NCI-H226 (cell line): ENCODE data around the gene TTC9C.
A peak's percentile ranks its signal among the peaks of the same experiment; 100 is the strongest.
"Not testable (repeated sequence)": the region's sequence is repeated elsewhere in the genome, so short reads cannot be mapped to it uniquely, and the experiment has no call there.

Source experiments
- DNase-seq: peaks from one replicate; pipeline ENCODE4 v3.0.0-alpha.2; 2015

TTC9C gene

DNA sequence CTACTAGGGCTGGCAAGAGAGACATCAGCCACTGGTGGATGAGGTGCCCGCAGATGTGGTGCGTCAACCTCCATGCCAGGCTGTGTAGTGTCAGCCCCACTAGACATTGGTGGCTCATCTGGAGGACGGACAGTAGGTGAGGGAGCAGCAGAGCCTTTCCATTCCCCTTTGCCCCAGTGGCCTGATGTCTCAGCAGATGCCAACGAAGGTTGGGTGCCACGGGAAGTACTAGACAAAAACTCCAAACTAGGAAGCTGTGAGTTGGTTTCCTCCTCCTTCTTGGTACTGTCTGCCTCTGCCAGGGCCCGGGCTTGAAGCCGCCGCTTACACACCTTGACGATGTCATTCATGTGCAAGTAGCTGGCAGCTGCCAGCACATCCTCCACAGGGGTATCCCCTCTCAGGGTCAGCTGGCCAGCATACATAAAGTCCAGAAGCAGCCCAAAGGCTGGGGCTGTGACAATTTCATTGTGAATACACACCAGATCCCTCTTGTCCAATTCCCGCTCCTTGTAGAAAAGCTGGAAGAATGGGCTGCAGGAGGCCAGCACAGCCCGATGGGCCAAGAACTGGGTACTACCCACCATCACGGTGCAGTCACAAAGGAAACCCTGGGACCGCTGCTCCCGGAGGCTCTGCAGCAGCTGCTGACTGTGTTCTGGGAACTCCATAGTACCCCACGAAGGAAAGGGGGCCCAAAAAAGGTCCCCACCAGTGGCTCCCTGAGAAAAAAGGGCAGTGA, 24.9 kb downstream of the TTC9C start:
- DNase-seq, result no peak

DNA sequence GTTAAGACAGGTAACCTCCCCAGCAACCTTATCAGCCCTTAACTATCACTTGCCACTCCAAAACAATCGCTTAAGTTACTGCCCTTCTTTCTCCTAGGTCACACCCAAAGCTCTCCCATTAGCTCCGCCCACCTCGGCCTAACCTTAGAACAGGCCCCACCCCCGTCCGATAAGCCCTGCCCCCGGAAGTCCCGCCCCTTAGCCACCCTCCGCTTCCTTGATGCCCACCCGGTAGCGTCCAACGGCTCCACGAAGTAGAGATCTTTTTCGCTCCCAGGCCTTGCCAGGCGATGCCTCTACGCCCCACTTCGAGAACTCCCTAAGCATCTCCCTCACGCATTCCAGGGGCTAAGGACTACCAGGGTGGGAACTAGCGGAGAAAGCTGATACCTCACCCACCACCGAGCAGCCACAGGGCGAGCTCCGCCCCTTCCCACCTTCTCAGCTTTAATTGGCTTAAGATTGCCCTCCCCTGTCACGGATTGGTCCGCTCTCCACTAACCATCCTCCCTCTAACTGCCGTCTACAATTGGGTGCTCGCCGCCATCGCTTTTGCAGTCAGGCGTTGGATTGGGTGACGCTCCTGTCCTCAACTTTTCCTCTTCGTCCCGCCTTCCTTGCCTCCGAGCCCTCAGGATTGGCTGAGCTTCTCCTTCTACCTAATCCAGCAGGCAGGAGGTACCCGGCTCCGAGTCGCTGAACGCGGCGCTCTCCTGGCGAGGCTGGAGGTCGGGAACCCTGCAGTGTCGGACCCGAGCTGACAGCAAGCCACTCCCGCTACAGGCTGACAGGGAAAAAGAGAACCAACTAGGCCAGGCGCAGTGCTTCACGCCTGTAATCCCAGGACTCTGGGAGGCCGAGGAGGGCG, 25.7 kb downstream of the TTC9C start, which contains the start of gene ZBTB3:
Gene ZBTB3 (minus strand): TSS at position 425 of the 868 bp plus-strand sequence. CDS start 496 bp downstream, outside the sequence.
- peak; percentile 97 for DNase-seq

DNA sequence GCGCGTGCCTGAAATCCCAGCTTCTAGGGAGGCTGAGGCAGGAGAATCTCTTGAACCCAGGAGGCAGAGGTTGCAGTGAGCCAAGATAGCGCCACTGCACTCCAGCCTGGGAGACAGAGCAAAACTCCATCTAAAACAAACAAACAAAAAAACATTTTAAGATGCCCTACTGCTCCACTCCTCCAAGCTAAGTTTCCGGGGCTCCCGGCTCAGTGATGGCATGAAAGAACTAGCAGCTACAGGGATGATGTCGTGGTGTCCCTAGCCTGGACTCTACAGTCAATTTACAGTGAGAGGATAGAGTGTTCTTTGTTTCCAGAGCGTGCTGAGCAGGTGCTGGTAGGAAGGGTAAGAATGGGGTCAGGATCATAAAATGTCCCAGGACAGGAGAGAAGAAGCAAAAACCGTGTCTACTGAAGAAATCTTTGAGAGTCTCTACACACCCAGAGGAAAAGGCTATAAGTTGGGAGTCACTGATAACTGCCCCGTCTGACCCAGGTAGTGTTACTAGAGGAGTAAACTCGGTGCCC, 26.9 kb downstream of the TTC9C start:
- no peak for DNase-seq

DNA sequence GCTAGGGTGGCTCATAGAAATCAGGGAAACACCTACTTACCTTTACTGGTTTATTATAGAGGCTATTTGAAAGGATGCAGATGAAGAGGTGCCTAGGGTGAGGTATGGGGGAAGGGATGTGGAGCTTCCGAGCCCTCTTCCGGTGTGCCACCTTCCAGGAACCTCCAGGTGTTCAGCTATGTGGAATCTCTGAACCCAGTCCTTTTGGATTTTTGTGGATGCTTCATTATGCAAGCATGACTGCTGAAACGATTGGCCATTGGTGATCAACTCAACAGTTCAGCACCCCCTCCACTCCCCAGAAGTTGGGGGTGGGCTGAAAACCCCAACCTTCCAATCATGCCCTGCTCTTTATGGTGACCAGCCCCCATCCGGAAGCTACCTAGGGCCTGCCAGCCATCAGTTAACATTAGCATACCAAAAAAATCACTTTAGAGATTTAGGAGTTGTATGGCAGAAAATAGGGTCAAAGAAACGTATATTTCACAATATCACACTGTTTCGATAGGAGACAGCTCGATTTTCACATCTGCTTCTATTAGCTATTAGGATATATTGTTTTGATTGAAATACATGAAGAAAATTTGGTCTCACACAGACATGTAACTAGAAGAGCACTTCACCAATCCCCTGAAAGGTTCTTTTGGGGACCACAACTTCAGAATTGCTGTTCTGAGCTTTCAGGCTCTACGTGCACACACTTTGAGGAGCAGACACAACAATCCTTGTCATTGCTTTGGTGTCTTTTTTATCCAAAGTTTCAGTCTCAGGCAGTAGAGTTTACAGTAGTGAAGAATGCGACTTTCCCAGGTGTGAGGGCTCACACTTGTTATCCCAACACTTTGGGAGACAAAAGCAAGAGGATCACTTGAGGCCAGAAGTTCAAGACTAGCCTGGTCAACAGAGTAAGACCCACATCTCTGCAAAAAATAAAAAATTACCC, 29.8 kb downstream of the TTC9C start:
- DNase-seq, result no peak

DNA sequence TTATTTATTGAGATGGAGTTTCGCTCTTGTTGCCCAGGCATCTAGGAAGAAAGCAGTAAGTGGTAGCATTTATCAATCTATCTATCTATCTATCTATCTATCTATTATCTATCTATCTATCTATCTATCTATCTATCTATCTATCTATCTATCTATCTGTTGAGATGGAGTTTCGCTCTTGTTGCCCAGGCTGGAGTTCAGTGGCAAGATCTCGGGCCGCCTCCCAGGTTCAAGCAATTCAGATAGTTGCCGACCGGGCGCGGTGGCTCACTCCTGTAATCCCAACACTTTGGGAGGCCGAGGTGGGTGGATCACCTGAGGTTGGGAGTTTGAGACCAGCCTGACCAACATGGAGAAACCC, 32.6 kb downstream of the TTC9C start:
- DNase-seq, result not testable (repeated sequence)

DNA sequence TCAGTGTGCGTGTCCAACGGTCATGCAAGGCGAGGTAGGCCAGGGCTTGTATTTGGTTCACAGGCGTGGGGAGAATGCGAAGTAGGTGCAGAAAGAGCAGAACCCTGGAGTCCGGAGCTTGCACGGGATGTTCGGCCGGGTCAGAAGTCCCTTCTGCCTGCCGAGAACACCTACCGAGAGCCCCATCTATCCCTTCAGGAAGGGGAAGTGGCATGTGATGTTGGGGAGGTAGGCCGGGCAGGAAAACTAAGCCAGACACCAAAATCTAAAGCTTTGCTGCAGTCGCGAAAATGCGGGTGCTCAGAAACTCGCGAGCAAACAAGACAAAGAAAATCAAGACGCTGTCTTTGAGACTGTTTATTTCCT, 42.5 kb downstream of the TTC9C start:
- no peak for DNase-seq

DNA sequence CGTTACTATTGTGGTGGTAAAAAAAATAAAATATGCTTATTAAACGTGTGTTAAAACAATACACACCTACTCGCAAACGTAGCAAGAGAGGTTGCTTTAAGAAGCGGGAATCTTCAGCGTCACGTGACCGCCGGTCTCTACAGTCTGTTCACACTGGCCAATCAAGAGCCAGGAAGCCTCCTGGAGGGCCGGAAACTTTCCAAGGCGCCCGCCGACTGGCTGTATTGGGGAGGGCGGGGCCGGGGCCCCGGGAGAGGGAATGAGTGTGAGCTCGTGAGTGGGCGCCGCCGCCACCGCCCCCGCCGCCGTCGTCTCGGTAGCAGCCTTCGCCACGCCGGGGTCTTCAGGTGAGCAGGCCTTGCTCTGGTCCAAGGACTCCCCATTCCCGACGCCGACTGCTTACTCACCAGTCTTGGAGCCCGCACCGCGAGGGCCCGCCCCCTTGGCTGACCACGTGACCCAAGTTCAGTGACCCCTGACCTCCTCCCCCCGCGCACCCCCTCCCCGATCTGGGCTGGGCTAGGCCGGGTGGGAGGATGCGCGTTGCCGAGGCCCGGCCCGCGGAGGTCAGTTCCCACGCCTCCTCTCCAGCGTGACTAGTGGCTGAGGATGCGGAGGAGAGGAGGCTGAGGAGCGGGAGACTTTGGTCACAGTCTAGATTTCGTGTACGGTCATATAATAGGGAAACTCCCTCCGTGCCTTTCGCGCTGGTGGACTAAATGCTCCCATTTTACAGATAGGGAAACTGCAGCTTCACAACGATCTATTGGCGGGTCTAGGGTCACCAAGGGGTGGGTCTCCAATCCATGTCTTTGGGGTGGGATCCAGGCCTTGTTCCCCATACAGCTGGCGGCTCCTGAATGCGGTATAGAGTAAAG, 43.1 kb downstream of the TTC9C start, which contains the start of gene TAF6L:
Gene TAF6L (plus strand): TSS at position 253 of the 878 bp plus-strand sequence. CDS start 4,388 bp downstream, outside the sequence.
- DNase-seq, result peak; percentile 98

DNA sequence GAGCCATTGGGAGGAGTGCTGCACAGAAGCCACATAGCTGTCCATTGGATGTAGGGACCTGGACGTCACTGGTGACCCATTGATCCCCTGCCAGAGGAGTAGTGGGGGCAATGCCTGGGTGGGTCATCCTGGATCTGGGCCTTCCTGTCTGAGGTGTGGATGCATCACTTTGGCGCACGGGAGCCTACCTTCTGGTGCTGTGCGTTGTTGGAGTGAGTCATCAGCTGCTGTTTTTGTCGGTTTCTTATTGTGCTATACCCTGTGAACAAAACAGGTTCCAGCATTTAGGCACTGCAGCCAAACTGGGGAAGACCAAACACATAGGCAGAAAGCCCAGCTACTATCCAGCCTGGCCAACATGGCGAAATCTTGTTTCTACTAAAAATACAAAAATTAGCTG, 46.1 kb downstream of the TTC9C start:
- no peak for DNase-seq

DNA sequence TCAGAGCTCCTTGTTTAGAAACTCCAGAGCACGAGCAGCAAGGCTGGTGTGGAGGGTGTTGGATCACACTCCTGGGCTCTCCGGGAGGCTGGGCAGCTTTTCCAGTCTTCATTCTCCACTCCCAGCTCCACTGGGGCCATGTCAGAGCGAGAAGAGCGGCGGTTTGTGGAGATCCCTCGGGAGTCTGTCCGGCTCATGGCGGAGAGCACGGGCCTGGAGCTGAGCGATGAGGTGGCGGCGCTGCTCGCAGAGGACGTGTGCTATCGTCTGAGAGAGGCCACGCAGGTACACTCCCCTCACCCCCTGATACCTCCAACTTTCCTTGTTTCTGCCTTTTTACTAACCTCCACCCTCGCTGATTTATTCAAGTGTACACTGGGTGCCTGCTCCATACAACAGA, 47.4 kb downstream of the TTC9C start:
- DNase-seq, result no peak

DNA sequence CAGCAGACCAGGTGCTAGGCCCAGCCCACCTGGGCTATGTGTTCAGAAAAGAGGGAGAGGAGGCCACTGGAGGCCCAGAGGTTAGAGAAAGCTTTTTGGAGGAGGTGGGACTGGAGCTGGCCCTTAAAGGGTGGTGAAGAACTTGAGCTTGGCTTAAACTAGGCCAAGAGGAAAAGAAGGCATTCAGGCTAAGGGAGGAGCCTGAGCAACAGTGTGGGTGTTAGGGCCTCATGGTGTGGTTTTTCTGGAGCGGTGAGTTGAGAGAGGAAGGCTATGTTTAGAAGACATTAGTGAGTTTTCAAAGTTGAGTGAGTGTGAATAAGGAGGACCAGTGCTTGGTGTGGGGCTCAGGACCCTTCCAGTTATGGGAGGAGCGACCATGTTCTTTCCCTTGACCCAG, 49.1 kb downstream of the TTC9C start:
- DNase-seq, result no peak

DNA sequence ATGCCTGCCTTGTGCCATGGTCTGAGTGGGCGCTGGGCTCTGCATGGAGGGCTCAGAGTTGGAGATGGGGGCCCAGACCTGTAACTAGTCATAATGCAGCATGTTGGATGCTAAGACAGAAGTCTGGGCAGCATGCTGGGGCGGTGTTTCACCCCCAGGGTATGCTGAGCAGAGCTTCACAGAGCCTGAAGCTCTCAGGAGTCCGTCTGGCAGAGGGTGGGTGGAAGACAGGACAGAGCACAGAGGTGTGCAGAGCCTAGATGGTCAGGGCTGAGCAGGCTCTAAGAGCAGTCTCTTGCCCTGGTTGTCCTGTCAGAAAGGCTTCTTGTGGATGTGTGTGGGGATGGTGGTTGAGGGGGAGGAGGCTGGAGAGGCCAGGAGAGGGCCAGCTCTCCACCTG, 50.2 kb downstream of the TTC9C start:
- no peak for DNase-seq

DNA sequence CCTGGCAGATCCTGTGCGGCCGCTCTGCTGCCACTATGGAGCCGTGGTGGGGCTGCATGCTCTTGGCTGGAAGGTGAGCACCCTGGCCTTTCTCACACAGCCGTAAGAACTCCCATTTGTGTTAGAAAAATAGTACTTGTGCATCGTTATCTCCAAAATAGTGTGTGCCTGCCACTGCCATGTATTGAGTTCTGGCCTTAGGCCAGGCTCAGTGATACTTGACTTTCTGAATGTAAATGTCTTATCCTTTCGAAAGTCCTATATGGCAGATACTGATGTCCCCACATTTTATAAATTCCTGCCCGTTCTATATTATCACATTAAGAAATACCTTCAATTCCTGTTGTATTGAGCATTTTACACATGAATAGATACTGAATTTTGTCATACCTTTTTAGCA, 54.5 kb downstream of the TTC9C start:
- no peak for DNase-seq

DNA sequence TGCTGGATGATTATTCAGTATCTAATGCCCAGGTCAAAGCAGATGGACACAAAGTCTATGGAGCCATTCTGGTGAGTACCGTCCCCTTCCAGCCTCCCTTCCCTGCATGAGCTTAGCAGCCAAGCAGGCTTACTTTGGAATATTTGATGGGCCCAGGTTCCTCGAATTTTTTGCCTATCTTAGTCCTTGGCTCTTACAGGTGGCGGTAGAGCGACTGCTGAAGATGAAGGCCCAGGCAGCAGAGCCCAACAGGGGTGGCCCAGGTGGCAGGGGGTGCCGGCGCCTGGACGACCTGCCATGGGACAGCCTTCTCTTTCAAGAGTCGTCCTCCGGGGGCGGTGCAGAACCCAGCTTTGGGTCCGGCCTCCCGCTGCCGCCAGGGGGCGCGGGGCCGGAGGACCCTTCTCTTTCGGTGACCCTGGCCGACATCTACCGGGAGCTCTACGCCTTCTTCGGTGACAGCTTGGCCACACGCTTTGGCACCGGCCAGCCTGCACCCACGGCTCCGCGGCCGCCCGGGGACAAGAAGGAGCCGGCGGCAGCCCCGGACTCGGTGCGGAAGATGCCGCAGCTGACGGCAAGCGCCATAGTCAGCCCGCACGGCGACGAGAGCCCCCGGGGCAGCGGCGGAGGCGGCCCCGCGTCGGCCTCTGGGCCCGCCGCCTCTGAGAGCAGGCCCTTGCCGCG, 58.2 kb downstream of the TTC9C start:
- DNase-seq, result peak; percentile 64

DNA sequence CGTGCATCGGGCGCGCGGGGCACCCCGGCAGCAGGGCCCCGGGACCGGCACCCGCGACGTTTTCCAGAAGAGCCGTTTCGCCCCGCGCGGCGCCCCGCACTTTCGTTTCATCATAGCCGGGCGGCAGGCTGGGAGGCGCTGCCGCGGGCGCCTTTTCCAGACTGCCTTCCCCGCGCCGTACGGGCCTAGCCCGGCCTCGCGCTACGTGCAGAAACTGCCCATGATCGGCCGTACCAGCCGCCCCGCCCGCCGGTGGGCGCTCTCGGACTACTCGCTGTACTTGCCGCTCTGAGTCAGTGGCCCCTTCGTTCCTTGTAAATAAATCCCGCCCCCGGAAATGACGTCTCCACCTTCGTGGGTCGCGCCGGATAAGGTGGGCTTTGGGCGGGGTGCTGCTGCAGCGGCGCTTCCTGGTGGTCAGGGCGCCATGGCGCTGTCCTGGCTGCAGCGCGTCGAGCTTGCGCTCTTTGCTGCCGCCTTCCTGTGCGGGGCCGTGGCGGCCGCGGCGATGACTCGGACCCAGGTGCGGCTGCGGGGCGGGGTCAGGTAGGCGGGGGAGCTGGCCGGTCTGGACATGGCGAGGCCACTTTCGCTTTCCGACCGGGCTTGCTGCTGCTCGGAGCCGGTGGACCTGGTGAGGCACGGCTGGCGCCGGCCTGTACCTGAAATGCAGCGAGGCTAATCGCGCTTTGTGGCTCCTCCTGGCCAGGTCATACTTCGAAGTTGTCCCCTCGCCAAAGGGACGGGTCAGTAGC, 58.9 kb downstream of the TTC9C start, which contains the start of gene TMEM179B:
Gene TMEM179B (plus strand): TSS at position 398 of the 755 bp plus-strand sequence. CDS start 30 bp downstream, at position 428.
- DNase-seq, result peak; percentile 97
